HG02973 (cell line): ENCODE results near the gene TMEM169.
"Not testable (repeated sequence)": the region's sequence is repeated elsewhere in the genome, so short reads cannot be mapped to it uniquely, and the experiment has no call there.

Source experiments
- ATAC-seq: cut with Tn5 transposase; IDR thresholded peaks from one replicate; pipeline ENCODE4 v1.9.1; 2021; ENCODE audit warnings: moderate library complexity; ENCODE audit not compliant: unreplicated experiment

The TMEM169 gene

GRCh38 chr2:216130346-216130971 lies 48.7 kb downstream of the TMEM169 start:
- no peak for ATAC-seq

- no peak for ATAC-seq
These were observed 49.6 kb downstream of the TMEM169 start for GRCh38 chr2:216131175-216131926.

- ATAC-seq: no peak
These were observed 50.9 kb downstream of the TMEM169 start for GRCh38 chr2:216132585-216132984.

GRCh38 chr2:216133397-216133796 lies 51.7 kb downstream of the TMEM169 start:
- no peak for ATAC-seq

- ATAC-seq: no peak
These were observed 53.3 kb downstream of the TMEM169 start for GRCh38 chr2:216134958-216135541.

- ATAC-seq: no peak
These were observed 58.2 kb downstream of the TMEM169 start for GRCh38 chr2:216139884-216140283.

- not testable (repeated sequence) for ATAC-seq
These were observed 59.8 kb downstream of the TMEM169 start for GRCh38 chr2:216141516-216141915.

- ATAC-seq: peak; percentile 99
These were observed 60.8 kb downstream of the TMEM169 start for GRCh38 chr2:216142540-216142939.

GRCh38 chr2:216144372-216144771 lies 62.7 kb downstream of the TMEM169 start:
- ATAC-seq: no peak

GRCh38 chr2:216144857-216145256 lies 63.1 kb downstream of the TMEM169 start:
- no peak for ATAC-seq

- no peak for ATAC-seq
These were observed 64.9 kb downstream of the TMEM169 start for GRCh38 chr2:216146573-216146972.

GRCh38 chr2:216147172-216148131 lies 65.7 kb downstream of the TMEM169 start:
- ATAC-seq: no peak

- ATAC-seq: no peak
These were observed 67.3 kb downstream of the TMEM169 start for GRCh38 chr2:216148983-216149382.

GRCh38 chr2:216149741-216150140 lies 68.0 kb downstream of the TMEM169 start:
- no peak for ATAC-seq

- ATAC-seq: no peak
These were observed 69.8 kb downstream of the TMEM169 start for GRCh38 chr2:216151313-216152025.
